HG03045 (cell line): ENCODE measurements around the gene LRRC14B.
"Not testable (repeated sequence)": the region's sequence is repeated elsewhere in the genome, so short reads cannot be mapped to it uniquely, and the experiment has no call there.

Experiments
- ATAC-seq: cut with Tn5 transposase; IDR thresholded peaks from one replicate; pipeline ENCODE4 v1.9.1; 2021; ENCODE audit warnings: mild to moderate bottlenecking, moderate library complexity; ENCODE audit not compliant: unreplicated experiment

Gene LRRC14B

DNA sequence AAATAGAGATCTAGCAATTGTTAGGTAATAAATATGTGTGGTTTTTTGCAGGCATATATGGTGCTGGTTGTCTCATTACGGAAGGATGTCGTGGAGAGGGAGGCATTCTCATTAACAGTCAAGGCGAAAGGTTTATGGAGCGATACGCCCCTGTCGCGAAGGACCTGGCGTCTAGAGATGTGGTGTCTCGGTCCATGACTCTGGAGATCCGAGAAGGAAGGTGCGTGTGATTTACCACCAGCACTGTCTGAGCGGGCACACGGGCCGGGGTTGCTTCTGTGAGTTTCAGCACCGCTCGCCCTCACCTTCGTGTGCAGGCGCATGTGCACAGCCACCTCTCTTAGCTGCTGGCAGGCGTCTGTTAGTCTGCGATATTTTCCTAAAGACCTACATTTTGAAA lies 42.1 kb downstream of the LRRC14B start:
- not testable (repeated sequence) for ATAC-seq

DNA sequence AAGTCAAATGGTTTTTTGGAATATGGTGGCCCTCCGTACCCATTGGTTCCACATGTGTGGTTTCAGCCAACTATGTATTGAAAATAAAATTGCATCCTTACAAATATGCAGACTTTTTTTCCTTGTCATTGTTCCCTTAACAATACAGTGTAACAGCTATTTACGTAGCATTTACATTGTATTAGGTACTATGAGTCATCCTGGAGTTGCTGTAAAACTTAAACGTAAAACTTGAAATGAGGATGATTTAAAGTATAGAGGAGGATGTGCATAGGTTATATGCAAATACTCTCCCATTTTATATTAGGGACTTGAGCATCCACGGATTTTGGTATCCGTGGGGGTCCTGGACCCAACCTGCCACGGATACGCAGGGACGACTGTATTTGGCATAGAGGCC lies 43.2 kb downstream of the LRRC14B start:
- ATAC-seq, result no peak

GRCh38 chr5:235527-235926 lies 44.2 kb downstream of the LRRC14B start:
- not testable (repeated sequence) for ATAC-seq

DNA sequence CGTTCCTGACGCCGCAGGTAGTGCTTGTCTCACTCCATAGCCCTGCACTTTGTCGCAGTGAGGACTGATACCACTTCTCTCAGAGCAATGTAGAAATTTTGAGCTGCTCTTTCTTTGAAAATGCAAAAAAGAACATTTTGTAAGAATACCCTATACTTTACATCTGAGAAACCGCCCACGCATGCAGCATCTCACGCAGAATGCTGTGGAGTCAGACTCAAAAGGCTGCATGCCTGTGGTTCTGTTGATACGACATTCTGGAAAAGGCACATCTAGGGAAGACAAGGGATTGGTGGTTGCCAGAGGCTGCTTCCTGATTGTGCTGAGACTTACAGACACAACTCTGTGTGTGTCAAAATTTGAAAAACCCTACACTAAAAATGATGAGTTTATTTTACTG lies 46.6 kb downstream of the LRRC14B start:
- ATAC-seq, result not testable (repeated sequence)

DNA sequence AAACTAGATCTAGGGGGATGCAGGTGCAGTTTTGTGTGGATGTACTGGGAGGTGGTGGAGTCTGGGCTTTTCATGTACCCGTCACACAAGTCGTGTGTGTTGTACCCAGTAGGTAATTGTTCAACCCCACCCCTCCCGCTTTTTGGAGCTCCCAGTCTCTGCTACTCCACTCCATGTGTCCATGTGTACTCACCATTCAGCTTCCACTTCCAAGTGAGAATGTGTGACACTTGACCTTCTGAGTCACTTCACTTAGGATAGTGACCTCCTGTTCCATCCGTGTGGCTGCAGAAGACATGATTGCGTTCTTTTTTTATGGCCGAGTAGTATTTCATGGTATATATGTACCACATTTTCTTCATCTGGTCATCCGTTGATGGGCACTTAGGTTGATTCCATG lies 49.3 kb downstream of the LRRC14B start:
- ATAC-seq, result not testable (repeated sequence)

GRCh38 chr5:241045-241669 lies 49.9 kb downstream of the LRRC14B start:
- ATAC-seq, result not testable (repeated sequence)

- not testable (repeated sequence) for ATAC-seq
These were observed 52.5 kb downstream of the LRRC14B start for GRCh38 chr5:243683-244367.

DNA sequence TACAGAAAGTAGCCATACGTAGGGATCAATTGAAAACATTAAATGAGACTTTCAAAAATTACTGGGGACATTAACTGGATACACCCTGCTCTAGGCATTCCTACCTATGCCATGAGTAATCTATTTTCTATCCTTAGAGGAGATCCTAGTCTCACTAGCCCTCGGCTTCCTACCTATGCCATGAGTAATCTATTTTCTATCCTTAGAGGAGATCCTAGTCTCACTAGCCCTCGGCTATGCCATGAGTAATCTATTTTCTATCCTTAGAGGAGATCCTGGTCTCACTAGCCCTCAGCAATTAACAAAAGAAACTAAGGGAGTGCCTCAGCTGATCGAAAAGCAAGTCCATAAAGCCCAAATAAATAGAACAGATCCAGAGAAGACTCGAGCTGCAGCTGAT lies 54.4 kb downstream of the LRRC14B start:
- not testable (repeated sequence) for ATAC-seq
